Measurements from ENCODE around the gene LMBRD2.

LMBRD2 gene

DNA sequence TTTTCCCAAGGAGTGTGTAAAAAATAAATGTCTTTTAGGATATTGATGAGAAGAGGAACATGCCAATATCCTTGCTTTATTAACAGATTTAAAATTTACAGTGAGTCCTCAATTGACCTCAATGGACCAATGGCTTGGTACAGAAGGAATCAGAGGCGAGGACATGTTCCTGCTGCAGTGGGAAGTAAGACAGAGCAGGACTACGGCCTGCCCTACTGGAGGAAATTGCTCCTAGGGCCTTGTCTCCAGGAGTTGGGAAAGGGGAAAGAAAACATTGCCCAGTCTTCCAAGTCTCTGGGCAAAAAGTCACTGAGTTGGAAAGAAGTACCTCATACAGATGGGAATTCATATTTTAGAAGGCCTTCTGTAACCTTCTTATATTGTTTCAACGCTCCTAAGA, 51.9 kb downstream of the LMBRD2 start:
- no peak for DNase-seq

DNA sequence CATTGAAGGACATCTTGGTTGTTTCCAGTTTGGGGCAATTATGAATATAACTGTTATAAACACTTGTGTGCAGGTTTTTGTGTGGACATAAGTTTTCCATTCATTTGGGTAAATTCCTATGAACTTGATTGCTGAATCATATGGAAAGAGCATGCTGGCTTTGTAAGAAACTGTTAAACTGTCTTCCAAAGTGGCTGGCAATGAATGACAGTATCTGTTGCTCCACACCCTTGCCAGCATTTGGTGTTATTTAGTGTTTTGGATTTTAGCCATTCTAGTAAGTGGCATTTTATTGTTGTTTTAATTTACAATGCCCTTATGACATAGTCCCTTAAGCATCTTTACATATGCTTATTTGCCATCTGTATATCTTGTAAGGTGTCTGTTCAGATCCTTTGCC, 55.2 kb downstream of the LMBRD2 start:
- DNase-seq: no peak

DNA sequence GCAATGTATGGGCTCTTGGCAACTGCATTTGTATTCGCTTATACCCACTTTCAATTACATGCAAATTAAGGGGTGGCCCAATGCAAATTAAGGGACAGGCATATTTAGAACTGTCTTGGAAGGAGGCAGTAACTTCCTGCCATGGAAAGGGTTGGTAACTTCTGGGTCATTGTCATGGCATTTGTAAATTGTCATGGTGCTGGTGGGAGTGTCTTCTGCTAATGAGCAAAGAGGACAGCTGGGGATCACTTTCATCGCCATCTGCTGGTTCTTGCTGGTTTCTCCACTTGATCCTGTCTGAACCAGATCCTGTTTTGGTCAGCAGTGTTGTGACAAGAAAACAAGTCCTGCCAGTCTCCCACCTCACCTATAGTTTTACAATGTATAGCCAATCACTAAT, 61.7 kb downstream of the LMBRD2 start:
- DNase-seq: peak; percentile 78

DNA sequence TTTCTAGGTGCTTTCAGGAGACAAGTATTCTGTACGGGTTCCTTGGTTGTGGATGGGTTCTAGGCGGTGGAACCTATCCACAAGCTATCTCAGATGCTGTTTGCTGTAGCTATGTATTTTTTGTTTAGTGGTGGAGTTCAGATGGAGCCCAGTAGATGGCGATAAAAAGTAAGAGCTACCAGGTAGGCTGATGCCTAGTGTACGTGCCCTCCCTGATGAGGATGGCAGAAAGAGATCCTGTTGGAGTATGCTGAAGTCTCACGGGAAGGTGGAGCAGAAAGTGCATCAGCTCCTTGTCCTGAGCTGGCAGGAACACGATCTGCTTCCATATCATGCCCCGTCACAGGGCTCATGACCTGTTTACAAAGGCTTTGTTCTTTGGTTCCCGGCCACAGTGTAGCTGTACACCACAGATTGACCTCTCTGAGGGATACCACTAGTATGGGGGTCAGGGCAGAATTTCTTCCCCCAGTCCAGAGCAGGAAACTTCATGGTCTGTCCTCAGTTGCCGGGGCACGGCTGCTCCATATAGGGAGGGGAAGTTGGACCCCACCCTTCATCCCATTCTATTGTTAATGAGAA, 72.4 kb downstream of the LMBRD2 start:
- peak; percentile 72 for DNase-seq

DNA sequence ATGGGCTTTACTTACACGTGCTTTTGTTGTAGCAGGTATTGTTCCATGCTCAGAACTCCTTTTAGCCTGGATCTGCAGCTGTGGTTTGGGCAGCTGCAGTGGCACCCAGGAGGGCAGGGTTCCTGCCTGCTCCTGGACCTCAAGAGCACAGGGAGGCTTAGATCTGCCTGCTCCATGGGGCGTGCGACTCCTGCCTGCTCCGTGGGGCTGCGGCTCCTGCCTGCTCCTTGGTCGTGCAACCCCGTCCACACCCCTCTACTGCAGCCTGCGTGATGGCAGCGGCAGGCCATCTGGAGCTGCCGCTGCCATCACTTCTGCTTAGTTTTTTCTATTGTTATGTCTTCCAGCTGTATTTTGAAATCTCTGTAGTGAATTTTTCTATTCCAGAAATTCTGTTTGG, 73.3 kb downstream of the LMBRD2 start:
- DNase-seq: no peak

- DNase-seq: peak; percentile 57
These were observed 78.0 kb downstream of the LMBRD2 start for GRCh38 chr5:36073595-36074216.

DNA sequence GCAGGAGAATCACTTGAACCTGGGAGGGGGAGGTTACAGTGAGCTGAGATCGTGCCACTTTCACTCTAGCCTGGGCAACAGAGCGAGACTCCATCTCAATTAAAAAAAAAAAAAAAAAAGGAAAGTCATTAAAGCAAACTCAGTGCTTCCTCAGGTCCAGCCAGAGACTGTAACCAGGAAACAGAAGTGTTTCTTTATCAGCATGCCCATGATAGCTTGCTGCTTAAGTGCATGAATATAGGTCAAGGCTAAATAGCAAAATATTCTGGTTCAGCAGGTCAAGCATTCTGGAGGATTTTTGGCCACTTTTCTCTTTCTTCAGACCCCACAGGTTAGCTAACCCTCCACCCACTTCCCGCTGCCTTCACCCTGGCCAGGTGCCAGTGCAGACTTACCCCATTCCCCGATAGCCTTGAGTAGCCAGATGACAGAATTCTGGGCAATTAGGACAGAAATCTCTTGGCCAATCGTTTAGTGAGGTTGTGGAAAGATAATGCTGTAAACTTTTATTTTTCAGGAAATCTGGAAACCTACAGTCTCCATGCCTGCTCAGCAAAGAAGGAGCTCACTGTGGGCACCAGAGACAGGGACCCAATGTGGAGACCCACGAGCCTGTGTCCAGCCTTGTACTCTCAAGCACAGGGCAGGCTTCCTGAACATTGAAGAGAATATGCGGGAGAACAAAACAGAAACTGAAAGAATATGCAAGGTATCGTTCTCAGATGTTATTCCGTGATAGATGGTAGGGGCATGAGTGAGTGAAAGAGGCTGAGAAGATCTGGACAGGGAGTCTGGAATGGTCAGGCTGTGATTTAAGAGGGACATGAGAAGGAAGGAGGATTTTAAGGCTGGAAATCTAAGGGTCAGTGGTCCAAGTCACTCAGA, 80.8 kb downstream of the LMBRD2 start:
- DNase-seq: no peak

DNA sequence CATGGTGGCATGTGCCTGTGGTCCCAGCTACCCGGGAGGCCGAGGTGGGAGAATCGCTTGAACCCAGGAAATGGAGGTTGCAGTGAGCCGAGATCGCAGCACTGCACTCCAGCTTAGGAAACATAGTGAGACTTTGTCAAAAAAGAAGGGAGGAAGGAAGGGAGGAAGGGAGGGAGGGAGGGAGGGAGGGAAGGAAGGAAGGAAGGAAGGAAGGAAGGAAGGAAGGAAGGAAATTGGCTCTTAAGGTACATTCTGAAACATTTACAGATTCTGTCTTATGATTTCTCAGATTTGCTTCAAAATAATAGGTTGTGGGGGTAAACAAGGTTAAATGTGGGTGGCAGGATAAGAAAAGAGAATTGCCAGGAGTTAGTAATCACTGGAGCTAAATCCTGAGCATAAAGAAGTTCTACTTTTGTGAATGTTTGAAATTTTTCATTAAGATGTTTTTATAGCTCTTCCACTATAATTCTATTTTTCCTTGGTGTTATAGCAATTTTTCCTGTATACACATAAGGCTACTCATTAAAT, 82.9 kb downstream of the LMBRD2 start:
- no peak for DNase-seq

- no peak for DNase-seq
These were observed 85.0 kb downstream of the LMBRD2 start, which contains the start of gene UGT3A2 for GRCh38 chr5:36066540-36067210. Gene UGT3A2 (minus strand): TSS chr5:36066882. CDS start chr5:36066789, 93 bp downstream.

GRCh38 chr5:36066001-36066539, 85.6 kb downstream of the LMBRD2 start:
- DNase-seq: no peak

- DNase-seq: peak; percentile 35
These were observed 91.2 kb downstream of the LMBRD2 start for GRCh38 chr5:36060420-36060887.

GRCh38 chr5:36059571-36060419, 91.9 kb downstream of the LMBRD2 start:
- no peak for DNase-seq

- no peak for DNase-seq
These were observed 92.9 kb downstream of the LMBRD2 start for GRCh38 chr5:36058776-36059175.

DNA sequence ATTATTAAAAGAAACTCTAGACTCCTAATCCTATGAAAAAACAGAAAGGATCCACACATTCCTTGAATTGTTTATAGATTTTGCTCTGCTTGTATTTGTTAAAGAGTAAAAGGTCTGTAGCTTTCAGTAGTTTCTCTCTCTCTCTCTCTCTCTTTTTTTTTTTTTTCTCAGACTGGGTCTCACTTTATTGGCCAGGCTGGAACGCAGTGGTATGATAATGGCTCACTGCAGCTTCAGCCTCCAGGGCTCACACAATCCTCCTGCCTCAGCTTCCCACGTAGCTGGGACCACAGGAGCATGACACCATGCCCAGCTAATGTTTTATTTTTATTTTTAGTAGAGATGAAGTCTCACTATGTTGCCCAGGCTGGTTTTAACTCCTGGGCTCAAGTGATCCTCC, 94.3 kb downstream of the LMBRD2 start:
- DNase-seq: no peak

DNA sequence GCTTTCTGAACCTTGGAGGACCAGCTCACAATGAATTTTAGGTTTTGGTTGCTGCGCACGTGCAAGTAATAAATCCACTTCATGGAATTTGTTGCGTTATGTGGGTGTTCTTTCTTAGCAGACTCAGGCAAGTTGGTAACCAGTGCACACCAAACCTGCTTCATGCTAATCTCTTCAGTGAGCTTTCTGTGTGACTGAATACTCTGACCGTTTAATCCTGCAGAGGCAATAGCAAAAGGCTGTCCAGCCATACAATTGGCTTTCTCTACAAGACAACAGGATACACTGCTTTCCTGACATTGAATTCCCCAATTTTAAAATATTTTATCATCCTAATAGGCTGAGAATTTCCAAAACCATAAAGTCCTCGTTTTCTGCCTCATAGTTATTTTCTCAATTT, 95.3 kb downstream of the LMBRD2 start:
- DNase-seq: no peak

DNA sequence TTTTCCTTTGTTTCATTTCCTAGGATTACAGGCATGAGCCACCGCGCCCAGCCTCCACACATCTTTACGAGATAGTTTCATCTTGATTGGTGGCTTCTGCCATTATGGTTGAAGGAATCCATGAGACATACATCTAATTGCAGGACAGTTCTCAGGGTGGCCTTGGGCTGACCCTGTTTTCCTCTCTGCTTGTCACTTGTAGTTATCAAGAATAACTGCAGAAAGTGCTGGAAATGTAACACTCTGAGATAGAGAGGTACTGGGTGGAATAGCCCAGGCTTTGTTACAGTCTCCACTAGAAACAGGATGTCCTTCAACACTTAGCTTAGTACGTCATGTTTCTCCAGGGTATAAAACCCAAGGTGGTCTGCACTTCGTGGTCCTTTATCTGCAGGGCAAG, 95.7 kb downstream of the LMBRD2 start:
- no peak for DNase-seq

- DNase-seq: peak; percentile 33
These were observed 97.0 kb downstream of the LMBRD2 start for GRCh38 chr5:36054647-36055046.

GRCh38 chr5:36052538-36052937, 99.1 kb downstream of the LMBRD2 start:
- DNase-seq: no peak

GRCh38 chr5:36049949-36050348, 101.7 kb downstream of the LMBRD2 start:
- DNase-seq: no peak

Measured in hematopoietic multipotent progenitor cell treated with erythropoietin and hydrocortisone succinate and interleukin-3 and kit ligand, for 6 days (in vitro differentiated cells).